Anterior cingulate cortex (tissue), 58 donors: ENCODE measurements around the gene CREB5.
A peak's percentile ranks its signal among the peaks of the same experiment; 100 is the strongest.

Experiments used
- DNase-seq, 58 donors: peaks; one replicate each; lab custom pipeline; 2025; lab: John Stamatoyannopoulos, UW

The CREB5 gene

GRCh38 chr7:28626624-28627262, 214.4 kb downstream of the CREB5 start:
- DNase-seq, result no peak

- DNase-seq, result no peak
These were observed 214.9 kb downstream of the CREB5 start for GRCh38 chr7:28627263-28627653.

GRCh38 chr7:28627896-28628295, 215.6 kb downstream of the CREB5 start:
- DNase-seq, result no peak

GRCh38 chr7:28629216-28629842, 217.0 kb downstream of the CREB5 start:
- peak in 11 of 58 donors; percentile 3 to 36 (median 17) for DNase-seq

GRCh38 chr7:28630350-28630749, 218.0 kb downstream of the CREB5 start:
- no peak for DNase-seq

GRCh38 chr7:28631995-28632394, 219.7 kb downstream of the CREB5 start:
- DNase-seq, result no peak

GRCh38 chr7:28638914-28639313, 226.6 kb downstream of the CREB5 start:
- DNase-seq, result no peak

GRCh38 chr7:28640001-28640400, 227.7 kb downstream of the CREB5 start:
- DNase-seq, result no peak

- no peak for DNase-seq
These were observed 229.6 kb downstream of the CREB5 start for GRCh38 chr7:28641752-28642545.

- DNase-seq, result no peak
These were observed 230.9 kb downstream of the CREB5 start for GRCh38 chr7:28643188-28643569.

- no peak for DNase-seq
These were observed 231.4 kb downstream of the CREB5 start for GRCh38 chr7:28643584-28644340.

GRCh38 chr7:28645866-28646265, 233.5 kb downstream of the CREB5 start:
- DNase-seq, result no peak

- no peak for DNase-seq
These were observed 234.2 kb downstream of the CREB5 start for GRCh38 chr7:28646376-28647075.

GRCh38 chr7:28647076-28647421, 234.7 kb downstream of the CREB5 start:
- DNase-seq, result peak in 26 of 58 donors; percentile 2 to 61 (median 28)

- no peak for DNase-seq
These were observed 236.9 kb downstream of the CREB5 start for GRCh38 chr7:28649189-28649588.

GRCh38 chr7:28649811-28650210, 237.5 kb downstream of the CREB5 start:
- no peak for DNase-seq

GRCh38 chr7:28654110-28654509, 241.8 kb downstream of the CREB5 start:
- DNase-seq, result peak in 11 of 58 donors; percentile 1 to 26 (median 8)

- DNase-seq, result no peak
These were observed 244.2 kb downstream of the CREB5 start for GRCh38 chr7:28656529-28656928.

GRCh38 chr7:28658381-28658780, 246.1 kb downstream of the CREB5 start:
- DNase-seq, result peak in 14 of 58 donors; percentile 1 to 29 (median 17)

GRCh38 chr7:28660132-28660531, 247.8 kb downstream of the CREB5 start:
- no peak for DNase-seq
